Prostate gland (tissue), 2 donors: ENCODE data around the gene NOD2.

Source experiments
- CTCF ChIP-seq, 4 experiments: fragments of 200-600 bp in 2 of 4; fragments of 450-650 bp in 2 of 4; sonication (generic) in 2 of 4; IDR thresholded peaks; 1 replicate in 3 of 4; 2 replicates in 1 of 4; pipeline ENCODE4 v1.5.1; 2016 to 2019; ENCODE audit warnings: antibody characterized with exemption in 4 of 4, mild to moderate bottlenecking in 2 of 4, moderate library complexity in 2 of 4
- POLR2A ChIP-seq: fragments of 450-650 bp; IDR thresholded peaks from one replicate; pipeline ENCODE4 v1.6.1; 2016; ENCODE audit warnings: antibody characterized with exemption, mild to moderate bottlenecking
- POLR2AphosphoS5 ChIP-seq: sonication (generic); formaldehyde crosslinking; IDR thresholded peaks from one replicate; pipeline ENCODE4 v1.6.1; 2017; ENCODE audit warnings: antibody characterized with exemption

GRCh38 chr16:50677351-50677750, 16.1 kb upstream of the NOD2 start:
- TF ChIP-seq POLR2A (no peak), POLR2AphosphoS5 (no peak), CTCF (IDR thresholded peaks at IDR 0.05) (no peak)
